ENCODE measurements around the gene CLPX.

GRCh38 chr15:65115086-65115485, 70.1 kb downstream of the CLPX start, which contains the start of gene UBAP1L:
- TF ChIP-seq NCOA6 (IDR thresholded peaks at IDR 0.05) (no peak), ZNF253 (CRISPR knock-in tag; conservative IDR thresholded peaks at IDR 0.05) (no peak), ZNF311 (CRISPR knock-in tag; IDR thresholded peaks at IDR 0.05) (no peak), ZNF780A (CRISPR knock-in tag; IDR thresholded peaks at IDR 0.05) (no peak), POLR2AphosphoS5 (IDR thresholded peaks at IDR 0.05; ENCODE audit: control insufficient read depth, insufficient read depth, low read depth, low read length) (no peak)
- TF ChIP-seq, protein P1, sequence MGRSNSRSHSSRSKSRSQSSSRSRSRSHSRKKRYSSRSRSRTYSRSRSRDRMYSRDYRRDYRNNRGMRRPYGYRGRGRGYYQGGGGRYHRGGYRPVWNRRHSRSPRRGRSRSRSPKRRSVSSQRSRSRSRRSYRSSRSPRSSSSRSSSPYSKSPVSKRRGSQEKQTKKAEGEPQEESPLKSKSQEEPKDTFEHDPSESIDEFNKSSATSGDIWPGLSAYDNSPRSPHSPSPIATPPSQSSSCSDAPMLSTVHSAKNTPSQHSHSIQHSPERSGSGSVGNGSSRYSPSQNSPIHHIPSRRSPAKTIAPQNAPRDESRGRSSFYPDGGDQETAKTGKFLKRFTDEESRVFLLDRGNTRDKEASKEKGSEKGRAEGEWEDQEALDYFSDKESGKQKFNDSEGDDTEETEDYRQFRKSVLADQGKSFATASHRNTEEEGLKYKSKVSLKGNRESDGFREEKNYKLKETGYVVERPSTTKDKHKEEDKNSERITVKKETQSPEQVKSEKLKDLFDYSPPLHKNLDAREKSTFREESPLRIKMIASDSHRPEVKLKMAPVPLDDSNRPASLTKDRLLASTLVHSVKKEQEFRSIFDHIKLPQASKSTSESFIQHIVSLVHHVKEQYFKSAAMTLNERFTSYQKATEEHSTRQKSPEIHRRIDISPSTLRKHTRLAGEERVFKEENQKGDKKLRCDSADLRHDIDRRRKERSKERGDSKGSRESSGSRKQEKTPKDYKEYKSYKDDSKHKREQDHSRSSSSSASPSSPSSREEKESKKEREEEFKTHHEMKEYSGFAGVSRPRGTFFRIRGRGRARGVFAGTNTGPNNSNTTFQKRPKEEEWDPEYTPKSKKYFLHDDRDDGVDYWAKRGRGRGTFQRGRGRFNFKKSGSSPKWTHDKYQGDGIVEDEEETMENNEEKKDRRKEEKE (IDR thresholded peaks at IDR 0.05; ENCODE audit: borderline replicate concordance in 1 of 2, control insufficient read depth in 1 of 2, low read depth in 2 of 2, low read length in 1 of 2) = no peak

All from K562 (cell line).